Adrenal gland (tissue), 12 donors: ENCODE measurements around the gene CD244. TPM values are rescaled to one million over a fixed set of nuclear protein-coding genes. Genes with fewer than 3 reads are reported as not detected.

ENCODE experiments used
- DNase-seq, 7 donors: peaks; one replicate each; pipeline ENCODE4 v3.0.0-alpha.2; 2019 to 2020
- H3K27ac ChIP-seq, 5 donors: fragments of 200-600 bp; sonication (generic) in 4 of 5; 1 replicate in 3 of 5; 2 replicates in 2 of 5; pipeline versions ENCODE4 v1.5.1 to v1.8.0; 2016 to 2020; ENCODE audit warnings: mild to moderate bottlenecking in 1 of 5
- H3K27me3 ChIP-seq: fragments of 200-600 bp; 2 replicates; pipeline ENCODE4 v1.8.0; 2021
- H3K36me3 ChIP-seq, 2 donors: fragments of 200-600 bp; replicated peaks in 1 of 2; 1 replicate in 1 of 2; 2 replicates in 1 of 2; pipeline versions ENCODE4 v1.5.1 to v1.8.0; 2018 to 2022
- H3K4me1 ChIP-seq, 2 donors: fragments of 200-600 bp; replicated peaks in 1 of 2; 1 replicate in 1 of 2; 2 replicates in 1 of 2; pipeline versions ENCODE4 v1.5.1 to v1.8.0; 2018 to 2021
- H3K4me3 ChIP-seq, 4 donors: fragments of 200-600 bp; sonication (generic) in 3 of 4; one replicate each; pipeline ENCODE4 v1.5.1; 2016 to 2018
- H3K9me3 ChIP-seq, 3 donors: fragments of 200-600 bp; sonication (generic) in 1 of 3; replicated peaks in 1 of 3; 1 replicate in 2 of 3; 2 replicates in 1 of 3; pipeline versions ENCODE4 v1.5.1 to v1.8.0; 2016 to 2021
- CTCF ChIP-seq, 6 experiments: fragments of 450-650 bp in 4 of 6; fragments of 200-600 bp in 2 of 6; sonication (generic) in 1 of 6; IDR thresholded peaks; 1 replicate in 5 of 6; 2 replicates in 1 of 6; pipeline versions ENCODE4 v1.5.1 to v1.8.0; 2016 to 2021; ENCODE audit warnings: antibody characterized with exemption in 6 of 6, mild to moderate bottlenecking in 2 of 6, moderate library complexity in 1 of 6
- POLR2A ChIP-seq, 2 donors: fragments of 450-650 bp; IDR thresholded peaks; one replicate each; pipeline ENCODE4 v1.6.1; 2017; ENCODE audit warnings: antibody characterized with exemption in 2 of 2, mild to moderate bottlenecking in 2 of 2, moderate library complexity in 1 of 2
- WGBS, 4 donors: extraction: QIAGEN DNeasy Blood & Tissue Kit in 2 of 4; methylation state at CpG; one replicate each; pipeline versions ENCODE4 v1.1.5 to v1.1.7; 2013 to 2017; 5-methylcytosine and 5-hydroxymethylcytosine counted together
- intact Hi-C, 2 donors: fragments of 100-400 bp; cut with DNase I; formaldehyde crosslinking; loops; one replicate each; pipeline versions ENCODE4 v1.14.1 to v1.15.0; 2022 to 2023
- polyA plus RNA-seq, 3 donors: library from polyadenylated mRNA; stranded (reverse); fragments of 200-250 nt in 2 of 3; fragments of 350-450 nt in 1 of 3; fragmentation: Illumina TruSeq in 1 of 3; extraction: RNeasy Lipid Tissue Mini Kit (QIAGEN cat#74804) in 1 of 3; gene quantifications; one replicate each; pipeline ENCODE4 v1.2.3, GENCODE V29; 2013 to 2014
- total RNA-seq, 9 donors: library from RNA; depleted of rRNA in 4 of 9; stranded (reverse); fragments of >200 nt in 4 of 9; fragments of 120-200 nt in 1 of 9; fragmentation: NEBNext Ultra II Directional in 1 of 9; extraction: Animal tissue kit (Norgen Biotek cat#: 25700) in 1 of 9; gene quantifications; one replicate each; pipeline versions ENCODE4 v1.1.0 to v1.2.4, GENCODE V29; 2013 to 2023
- donor health status: healthy with polysubstance abuse.
- donor health status: Bipolar disorder and iron deficiency.
- donor health status: DM: yes; HTN: yes; CAD: no.
- donor health status: DM: no; HTN: no; CAD: no.
- donor health status: DM: no; HTN: no; CAD: no.
- donor health status: DM: yes; HTN: yes; CAD: no.

CD244 gene
- total and polyA plus RNA-seq, 12 donors, result 0.15 to 1.4 (median 0.28) TPM; not detected in 1

GRCh38 chr1:160821627-160822026 is 41.1 kb downstream of the CD244 start:
- Histone ChIP-seq H3K27ac (no peak overlapping the region), H3K27me3 (no peaks in the 10 kb centered on the region), H3K4me1 (no peaks in the 10 kb centered on the region), H3K9me3 (no peaks in the 10 kb centered on the region), H3K4me3 (no peak overlapping the region), H3K36me3 (no peaks in the 10 kb centered on the region)
- TF ChIP-seq POLR2A (IDR thresholded peaks at IDR 0.05) (no peak), CTCF (IDR thresholded peaks at IDR 0.05) (no peak)
- intact Hi-C loops, result no loop called here
- DNase-seq, result no peak
- 73 to 81% (median 77%) methylated on average over 8 of the region's 8 CpGs for WGBS, 4 donors

GRCh38 chr1:160819186-160819585 is 43.5 kb downstream of the CD244 start:
- H3K9me3 ChIP-seq, result no peaks in the 10 kb centered on the region
- TF ChIP-seq CTCF (IDR thresholded peaks at IDR 0.05), result no peak
- no peak for TF ChIP-seq POLR2A (IDR thresholded peaks at IDR 0.05)
- no peak overlapping the region for H3K4me3 ChIP-seq
- no peaks in the 10 kb centered on the region for H3K36me3 ChIP-seq
- WGBS, 4 donors, result 56 to 73% (median 61%) methylated on average over 3 of the region's 3 CpGs
- no peak for DNase-seq
- intact Hi-C loops, result no loop called here
- H3K27ac ChIP-seq, result no peak overlapping the region
- H3K4me1 ChIP-seq, result no peaks in the 10 kb centered on the region
- no peaks in the 10 kb centered on the region for H3K27me3 ChIP-seq

- Histone ChIP-seq H3K27ac (no peak overlapping the region), H3K36me3 (no peaks in the 10 kb centered on the region), H3K9me3 (no peaks in the 10 kb centered on the region), H3K27me3 (no peaks in the 10 kb centered on the region), H3K4me1 (no peaks in the 10 kb centered on the region), H3K4me3 (no peak overlapping the region)
- intact Hi-C loops, result no loop called here
- no peak for DNase-seq
- 55 to 67% (median 56%) methylated on average over 8 to 9 of the region's 9 CpGs for WGBS, 4 donors
- TF ChIP-seq POLR2A (IDR thresholded peaks at IDR 0.05) (no peak), CTCF (IDR thresholded peaks at IDR 0.05) (no peak)
Measured at GRCh38 chr1:160818207-160818937, 44.3 kb downstream of the CD244 start.

- Histone ChIP-seq H3K27ac (no peak overlapping the region), H3K36me3 (no peaks in the 10 kb centered on the region), H3K9me3 (no peaks in the 10 kb centered on the region), H3K27me3 (no peaks in the 10 kb centered on the region), H3K4me3 (no peak overlapping the region), H3K4me1 (no peaks in the 10 kb centered on the region)
- DNase-seq, result no peak
- WGBS, 4 donors, result 90 to 93% (median 90%) methylated on average over 8 of the region's 8 CpGs
- TF ChIP-seq POLR2A (IDR thresholded peaks at IDR 0.05) (no peak), CTCF (IDR thresholded peaks at IDR 0.05) (no peak)
- intact Hi-C loops, result no loop called here
Measured at GRCh38 chr1:160814856-160815255, 47.8 kb downstream of the CD244 start.
